Uterus (tissue), 2 donors: ENCODE data around the gene PSG7.
"Not testable (repeated sequence)": the region's sequence is repeated elsewhere in the genome, so short reads cannot be mapped to it uniquely, and the experiment has no call there.

ENCODE experiments used
- CTCF ChIP-seq, 4 experiments: fragments of 200-600 bp in 2 of 4; fragments of 450-650 bp in 2 of 4; sonication (generic) in 2 of 4; IDR thresholded peaks; one replicate each; pipeline ENCODE4 v1.5.1; 2016 to 2019; ENCODE audit warnings: antibody characterized with exemption in 4 of 4, mild to moderate bottlenecking in 2 of 4, moderate library complexity in 1 of 4
- POLR2A ChIP-seq, 2 donors: fragments of 450-650 bp; IDR thresholded peaks; one replicate each; pipeline ENCODE4 v1.6.1; 2016; ENCODE audit warnings: antibody characterized with exemption in 2 of 2, mild to moderate bottlenecking in 1 of 2, moderate library complexity in 1 of 2

GRCh38 chr19:42898656-42899055 is 38.4 kb downstream of the PSG7 start:
- not testable (repeated sequence) for TF ChIP-seq CTCF, POLR2A (IDR thresholded peaks at IDR 0.05)
